ENCODE results near the gene KANK4. TPM values are rescaled to one million over a fixed set of nuclear protein-coding genes. Genes with fewer than 3 reads are reported as not detected.

KANK4 gene
- total and polyA plus RNA-seq, 2 of the 8 experiments (the other 6 are each of a cell fraction or from before 2014, with no cell fraction given) = 0.22 to 0.26 TPM

DNA sequence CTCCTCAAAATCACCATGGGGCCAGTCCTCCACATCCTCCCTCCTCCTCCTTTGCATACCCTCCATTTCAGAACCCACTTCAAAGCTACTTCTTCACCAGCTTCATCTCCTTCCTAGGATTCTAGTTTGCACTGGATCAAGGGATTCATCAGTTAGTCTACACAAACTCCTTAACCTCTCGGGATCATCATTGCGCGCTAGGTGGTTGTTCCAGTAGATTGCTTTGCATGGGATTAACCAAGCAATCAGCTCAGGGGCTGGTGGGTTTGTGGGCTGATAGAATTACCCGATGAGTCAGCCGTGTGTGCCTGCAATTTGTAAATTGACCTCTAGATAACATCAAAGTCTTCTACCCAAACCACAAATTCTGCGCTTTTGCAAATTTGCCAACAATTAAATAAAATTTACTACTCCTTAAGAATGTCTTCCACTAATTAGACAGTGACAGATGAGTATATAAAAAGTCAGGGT is 7.7 kb downstream of the KANK4 start:
- H3K23ac ChIP-seq (ENCODE audit: insufficient read length) = no peak overlapping the region
- H3K36me3 ChIP-seq (ENCODE audit: control insufficient read depth in 2 of 4, insufficient read depth in 4 of 4, low read length in 3 of 4) = no peaks in the 10 kb centered on the region
- no peak overlapping the region for H3K18ac ChIP-seq (ENCODE audit: extremely low read depth, low read length)
- CTCF ChIA-PET (ENCODE audit: partially characterized antibody) = interaction anchor here (0.7 to 3.4 kb wide), 11 partner anchors 16 to 136 kb away, joined by 3 to 9 read pairs (median 4); no protein-coding TSS in a partner anchor
- H3K27me3 ChIP-seq (replicated peaks in 1 of 4; ENCODE audit: control insufficient read depth in 3 of 4, extremely low read depth in 1 of 4, insufficient read depth in 3 of 4, low read length in 3 of 4) = 0 out of 7 replicates have a peak, but pooled peaks cover 0 to 5% (median under 1%) of the 10 kb centered on the region in 4 experiments
- FAIRE-seq (peak; percentile 39), DNase-seq (ENCODE audit: low read depth in 1 of 2, low spot score in 2 of 2) (no peak)
- no peaks in the 10 kb centered on the region for H3K23me2 ChIP-seq (ENCODE audit: low read depth, low read length)
- no peak overlapping the region for H3K9ac ChIP-seq (replicated peaks in 1 of 4; ENCODE audit: extremely low read depth in 1 of 4, low read depth in 3 of 4, low read length in 3 of 4)
- no peak overlapping the region for H4K91ac ChIP-seq (replicated peaks; ENCODE audit: insufficient read length, low read length)
- H3K4me1 ChIP-seq (replicated peaks in 1 of 4; ENCODE audit: control insufficient read depth in 3 of 4, insufficient read depth in 4 of 4, low read length in 3 of 4) = no peaks in the 10 kb centered on the region
- H3K79me1 ChIP-seq (ENCODE audit: low read depth, low read length) = no peaks in the 10 kb centered on the region
- H2BK120ac ChIP-seq (replicated peaks; ENCODE audit: low read depth, low read length) = no peak overlapping the region
- no peak overlapping the region for H3K4ac ChIP-seq (replicated peaks; ENCODE audit: insufficient read length, low read depth, low read length)
- H3K79me2 ChIP-seq (ENCODE audit: control insufficient read depth in 1 of 2, insufficient read depth in 2 of 2, low read length in 2 of 2) = no peaks in the 10 kb centered on the region
- no peaks in the 10 kb centered on the region for H3K9me3 ChIP-seq (ENCODE audit: insufficient read depth in 2 of 2, low read depth in 1 of 2, low read length in 1 of 2)
- no peak overlapping the region for H3K14ac ChIP-seq (ENCODE audit: insufficient read length)
- H3K4me3 ChIP-seq (ENCODE audit: extremely low read depth in 1 of 4, insufficient read depth in 2 of 4, low read depth in 3 of 4, low read length in 4 of 4) = no peak overlapping the region
- no peak overlapping the region for H2BK12ac ChIP-seq (ENCODE audit: low read depth, low read length)
- no peak overlapping the region for H3K27ac ChIP-seq (ENCODE audit: low read depth, low read length)
- H2BK15ac ChIP-seq (ENCODE audit: low read length) = no peak overlapping the region
- H4K8ac ChIP-seq (ENCODE audit: extremely low read depth, insufficient read depth, low read length) = no peak overlapping the region
- H2AFZ ChIP-seq (ENCODE audit: low read length) = no peak overlapping the region
- H3K4me2 ChIP-seq (ENCODE audit: insufficient read depth in 1 of 2, low read depth in 2 of 2, low read length in 2 of 2) = no peak overlapping the region
- no peak overlapping the region for H2AK5ac ChIP-seq (ENCODE audit: low read depth, low read length)
- WGBS, 2 experiments (ENCODE audit: extremely low coverage in 1 of 2, insufficient coverage in 1 of 2, insufficient read length in 1 of 2, insufficient replicate concordance in 2 of 2, low coverage in 1 of 2, low lambda C conversion rate in 2 of 2, missing lambda C conversion rate in 1 of 2) = 89% methylated on average over 6 of the region's 6 CpGs; no CpG with 5 or more reads in 1 of the 2 experiments
- H2BK20ac ChIP-seq (ENCODE audit: low read length) = no peak overlapping the region
- no peaks in the 10 kb centered on the region for H4K20me1 ChIP-seq (replicated peaks in 1 of 2; ENCODE audit: control insufficient read depth in 1 of 2, insufficient read depth in 2 of 2, low read length in 2 of 2)
- TF ChIP-seq RNF2 (IDR thresholded peaks at IDR 0.05; ENCODE audit: borderline replicate concordance, low read depth, low read length, missing control alignments, poor library complexity, severe bottlenecking) = no peak
- no peak for TF ChIP-seq NANOG (IDR thresholded peaks at IDR 0.05; ENCODE audit: insufficient read depth, low read depth, low read length, poor library complexity, severe bottlenecking)
- TF ChIP-seq GABPA (IDR thresholded peaks at IDR 0.05; ENCODE audit: borderline replicate concordance, insufficient read depth, low read length) = no peak
- no peak for TF ChIP-seq SP1 (IDR thresholded peaks at IDR 0.05; ENCODE audit: low read depth, low read length)
- H2BK5ac ChIP-seq (ENCODE audit: low read depth, low read length) = no peak overlapping the region
- no peak overlapping the region for H3K56ac ChIP-seq (replicated peaks; ENCODE audit: insufficient read length, low read depth, low read length)
- no peak overlapping the region for H4K5ac ChIP-seq (ENCODE audit: insufficient read length, low read depth, low read length)
- POLR2A ChIA-PET (ENCODE audit: partially characterized antibody) = interaction anchor here (0.9 to 1.4 kb wide), 3 partner anchors 9 to 45 kb away, joined by 3 to 5 read pairs (median 3); no protein-coding TSS in a partner anchor

Data from H1 (cell line).